NOMO-1 treated with DMSO at 0.1 percent for 48 hours (cell line): Measurements from ENCODE around the gene TMIGD1.

Experiments
- DNase-seq: peaks from one replicate; lab custom pipeline; 2025; ENCODE audit not compliant: unreplicated experiment; lab: John Stamatoyannopoulos, UW

The TMIGD1 gene

GRCh38 chr17:30332057-30332542, 1.8 kb downstream of the TMIGD1 start:
- DNase-seq = peak; percentile 21

DNA sequence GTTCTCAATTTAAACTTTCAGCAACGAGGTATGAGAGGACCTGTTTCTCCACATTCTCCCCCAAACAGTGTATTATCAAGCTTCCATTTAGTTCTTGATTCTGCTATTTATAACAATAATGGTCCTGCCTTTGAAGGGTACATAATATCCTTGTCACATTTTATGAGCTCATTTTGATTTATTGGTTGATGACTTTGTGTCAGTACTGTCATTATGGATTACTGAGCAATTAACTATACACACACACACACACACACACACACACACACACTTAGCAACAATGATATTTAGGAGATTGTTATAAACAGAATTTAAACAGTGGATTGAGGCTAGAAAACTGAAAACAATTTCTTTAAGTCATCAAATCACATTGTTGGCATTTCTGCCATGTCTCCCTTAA, 7.0 kb downstream of the TMIGD1 start:
- DNase-seq = no peak

GRCh38 chr17:30324723-30325122, 9.1 kb downstream of the TMIGD1 start:
- no peak for DNase-seq

- peak; percentile 46 for DNase-seq
These were observed 9.9 kb downstream of the TMIGD1 start for GRCh38 chr17:30323895-30324319.

- no peak for DNase-seq
These were observed 10.5 kb downstream of the TMIGD1 start for GRCh38 chr17:30323262-30323894.

DNA sequence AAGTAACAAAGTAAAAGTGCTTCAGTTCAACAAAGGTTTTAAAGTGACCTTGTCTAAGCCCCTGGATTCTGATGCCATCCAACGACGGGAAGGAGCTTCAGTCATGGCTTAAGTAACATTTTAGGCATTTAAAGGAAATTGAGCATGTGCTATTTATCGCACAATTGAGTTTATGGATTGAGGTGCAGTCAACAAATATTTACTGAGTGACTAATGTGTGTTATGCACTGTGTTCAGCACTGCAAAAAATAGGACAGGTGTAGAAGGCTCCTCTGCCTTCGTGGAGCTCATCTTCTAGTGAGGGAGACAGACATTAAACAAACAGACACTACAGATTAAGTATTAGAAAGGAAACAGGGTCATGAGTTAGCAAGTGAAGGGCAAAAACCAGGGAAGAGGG, 12.5 kb downstream of the TMIGD1 start:
- no peak for DNase-seq

DNA sequence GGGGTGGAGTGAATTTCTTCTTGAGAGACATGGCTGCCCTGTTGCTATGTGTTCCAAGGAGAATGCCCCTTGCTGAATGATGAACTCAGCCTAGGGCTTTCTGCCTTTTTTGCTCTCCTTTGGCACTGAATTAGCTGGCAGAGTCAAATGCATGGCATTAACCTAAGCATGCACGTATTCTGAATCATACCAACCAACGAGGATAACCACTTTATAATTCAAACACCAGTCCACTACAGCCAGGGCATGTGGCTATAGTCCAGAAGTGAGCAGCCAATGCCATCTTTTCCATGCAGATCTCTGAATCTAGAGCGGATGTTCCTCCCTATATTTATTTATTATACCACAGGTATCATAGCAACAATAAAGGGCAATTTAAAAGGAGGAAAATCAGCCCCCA, 15.7 kb downstream of the TMIGD1 start:
- no peak for DNase-seq

DNA sequence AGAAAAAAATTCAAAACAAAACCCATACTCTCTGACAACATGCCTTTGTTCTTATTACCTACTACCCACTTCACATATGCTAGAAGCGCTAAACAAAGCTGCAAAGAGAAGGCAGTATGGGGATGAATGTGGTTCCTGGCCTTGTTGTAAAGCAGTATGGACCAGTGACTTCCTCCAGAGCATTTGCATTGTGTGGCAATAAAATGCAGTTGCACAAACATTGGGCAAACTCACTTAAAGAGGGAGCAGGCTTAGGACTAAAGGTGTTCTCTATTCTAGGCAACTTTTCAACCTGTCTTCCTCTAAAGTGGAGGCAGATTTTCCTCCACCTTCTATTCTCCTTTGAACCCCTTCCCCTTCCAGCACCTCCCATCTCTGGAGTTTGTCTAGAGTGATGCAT, 17.1 kb downstream of the TMIGD1 start:
- peak; percentile 59 for DNase-seq

- DNase-seq = no peak
These were observed 18.8 kb downstream of the TMIGD1 start for GRCh38 chr17:30315106-30315505.

DNA sequence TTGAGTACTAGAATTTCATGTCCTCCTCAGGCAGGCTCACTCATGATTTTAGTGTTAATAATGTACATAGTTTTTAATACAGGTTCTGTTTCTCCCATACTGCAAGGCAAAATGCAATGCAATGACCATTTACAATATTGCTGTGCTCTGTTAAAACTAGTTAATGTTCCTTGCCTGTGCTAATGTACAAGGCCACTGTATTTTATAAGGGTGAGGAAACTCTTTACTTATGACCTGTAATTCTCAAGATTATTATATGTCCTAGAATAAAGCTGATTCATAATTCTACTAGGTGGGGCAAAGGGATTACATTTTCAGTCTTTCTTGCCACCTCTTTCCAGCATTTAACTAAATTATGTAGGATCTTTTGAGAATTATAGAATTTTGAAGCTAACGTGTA, 19.4 kb downstream of the TMIGD1 start:
- DNase-seq = no peak

DNA sequence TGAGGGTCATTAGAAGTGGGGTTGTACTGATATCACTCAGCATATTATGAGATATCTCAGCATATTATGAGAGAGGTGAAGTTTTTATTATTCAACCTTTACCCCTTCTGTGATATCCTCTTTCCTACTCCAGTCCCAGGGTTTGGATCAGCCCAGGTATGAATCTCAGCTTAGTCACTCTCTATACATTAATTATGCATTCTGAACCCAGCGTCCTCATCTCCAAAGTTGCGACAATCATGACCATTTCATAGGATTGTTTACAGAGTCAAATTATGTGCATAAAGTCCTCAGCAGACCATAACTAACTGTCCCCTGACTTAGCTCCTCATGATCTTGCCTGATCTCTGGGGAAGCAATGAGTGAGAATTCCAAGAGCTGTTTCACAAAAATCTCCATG, 21.6 kb downstream of the TMIGD1 start:
- DNase-seq = no peak

DNA sequence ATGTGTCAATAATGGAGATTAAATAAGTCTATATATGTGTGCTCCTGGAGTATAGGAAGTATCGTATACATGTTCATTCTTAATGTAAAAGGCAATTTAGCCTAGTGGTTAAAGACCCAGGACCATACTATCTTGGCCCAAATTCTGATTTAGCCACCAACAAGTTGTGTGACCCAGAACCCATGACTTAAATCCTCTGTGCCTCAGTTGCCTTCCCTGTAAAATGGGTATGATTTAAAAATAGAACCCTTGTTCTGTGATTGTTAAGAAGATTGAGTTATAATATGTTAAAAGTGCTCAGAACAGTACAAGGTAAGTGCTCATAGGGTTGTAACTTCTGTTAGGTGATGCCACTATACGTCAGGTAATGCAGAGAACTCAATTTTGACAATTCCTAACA, 23.3 kb downstream of the TMIGD1 start:
- DNase-seq = no peak

DNA sequence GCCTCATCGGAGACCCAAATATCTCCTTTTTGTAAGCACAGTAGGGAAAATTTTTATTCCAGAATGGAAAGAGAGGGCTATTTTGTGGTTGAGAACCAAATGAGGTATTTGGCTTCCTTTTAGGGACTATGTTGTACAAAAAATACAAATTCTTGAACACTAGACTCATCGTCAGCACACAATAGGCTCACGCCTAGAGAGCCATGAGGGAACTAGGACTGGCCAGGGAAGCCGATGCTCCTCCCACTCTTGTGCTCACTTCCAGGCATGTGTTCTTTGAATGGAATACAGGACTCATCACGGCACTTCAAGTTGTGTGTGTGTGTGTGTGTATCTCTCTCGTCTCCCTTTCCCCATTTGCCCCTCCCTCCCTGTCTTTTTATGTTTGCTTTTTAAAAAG, 24.3 kb downstream of the TMIGD1 start:
- DNase-seq = no peak

GRCh38 chr17:30308406-30308805, 25.5 kb downstream of the TMIGD1 start:
- no peak for DNase-seq

DNA sequence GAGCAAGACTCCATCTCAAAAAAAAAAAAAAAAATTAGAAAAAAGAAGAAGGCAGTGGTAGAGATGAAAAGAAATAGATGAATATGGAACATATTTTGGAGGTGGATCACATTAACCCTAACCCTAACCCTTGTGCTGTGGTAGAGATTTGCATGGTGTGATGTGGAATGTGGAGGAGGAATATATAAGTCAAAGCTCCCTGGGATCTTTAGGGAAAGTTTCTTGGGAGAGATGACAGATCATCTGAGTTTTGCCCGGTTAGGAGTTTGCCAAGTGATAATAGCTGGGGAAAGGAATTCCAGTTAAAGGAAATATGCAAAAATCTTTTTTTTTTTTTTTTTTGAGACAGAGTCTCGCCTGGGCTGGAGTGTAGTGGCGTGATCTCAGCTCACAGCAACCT, 29.1 kb downstream of the TMIGD1 start:
- no peak for DNase-seq

GRCh38 chr17:30302241-30302640, 31.6 kb downstream of the TMIGD1 start:
- DNase-seq = no peak

DNA sequence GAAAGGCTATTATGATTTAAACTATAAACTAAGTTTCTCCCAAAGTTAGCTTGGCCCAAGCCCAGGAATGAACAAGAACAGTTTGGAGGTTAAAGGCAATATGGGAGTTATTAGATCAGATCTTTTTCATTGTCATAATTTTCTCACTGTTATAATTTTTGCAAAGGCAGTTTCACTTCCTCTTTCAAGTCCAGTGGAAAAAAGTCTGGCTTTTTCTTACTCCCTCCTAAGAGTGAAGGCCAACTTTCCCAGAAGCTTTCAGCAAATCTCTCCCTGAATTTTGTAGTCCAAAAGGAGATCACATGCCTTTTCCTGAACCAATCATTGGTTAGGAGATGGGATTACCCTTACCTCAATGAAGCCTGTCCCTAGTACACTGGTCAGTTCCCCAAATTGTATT, 33.0 kb downstream of the TMIGD1 start:
- DNase-seq = peak; percentile 36

DNA sequence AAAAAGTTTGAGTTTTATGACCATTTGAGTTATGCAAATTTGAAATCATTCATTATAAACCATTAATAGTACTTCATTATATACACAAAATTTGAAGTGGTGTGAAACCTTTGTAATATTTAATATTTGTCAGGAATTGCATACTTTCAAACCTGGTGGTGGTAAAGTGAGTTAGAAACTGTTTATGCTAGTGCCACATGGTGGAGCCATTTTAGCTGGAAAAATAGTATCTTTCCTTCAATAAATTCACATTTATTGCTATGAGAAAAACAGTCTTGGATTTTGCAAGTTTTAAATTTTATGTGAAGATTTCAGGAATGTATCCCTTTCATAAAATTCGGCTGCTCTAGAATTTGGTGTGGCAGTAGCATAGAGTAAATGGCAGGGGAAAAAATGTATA, 34.9 kb downstream of the TMIGD1 start:
- no peak for DNase-seq

DNA sequence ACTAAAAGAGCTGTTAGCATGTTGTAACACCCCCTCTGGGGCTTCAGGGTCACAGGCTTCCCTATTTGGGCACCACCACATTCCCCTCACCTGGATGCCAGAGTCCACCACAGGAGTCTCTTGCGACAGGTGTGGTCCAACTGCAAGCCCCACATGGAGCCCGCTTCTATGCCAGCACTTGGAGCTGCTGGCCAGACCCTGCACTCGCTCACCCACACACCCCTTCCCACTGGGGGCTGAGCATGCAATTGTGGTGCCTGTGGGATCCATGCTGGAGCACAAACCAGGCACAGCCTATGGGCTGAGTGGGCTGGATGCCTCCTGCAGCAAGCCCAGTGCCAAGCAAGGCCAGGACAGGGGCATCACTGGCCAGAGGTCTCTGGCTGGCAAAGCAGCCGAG, 36.1 kb downstream of the TMIGD1 start:
- DNase-seq = no peak

DNA sequence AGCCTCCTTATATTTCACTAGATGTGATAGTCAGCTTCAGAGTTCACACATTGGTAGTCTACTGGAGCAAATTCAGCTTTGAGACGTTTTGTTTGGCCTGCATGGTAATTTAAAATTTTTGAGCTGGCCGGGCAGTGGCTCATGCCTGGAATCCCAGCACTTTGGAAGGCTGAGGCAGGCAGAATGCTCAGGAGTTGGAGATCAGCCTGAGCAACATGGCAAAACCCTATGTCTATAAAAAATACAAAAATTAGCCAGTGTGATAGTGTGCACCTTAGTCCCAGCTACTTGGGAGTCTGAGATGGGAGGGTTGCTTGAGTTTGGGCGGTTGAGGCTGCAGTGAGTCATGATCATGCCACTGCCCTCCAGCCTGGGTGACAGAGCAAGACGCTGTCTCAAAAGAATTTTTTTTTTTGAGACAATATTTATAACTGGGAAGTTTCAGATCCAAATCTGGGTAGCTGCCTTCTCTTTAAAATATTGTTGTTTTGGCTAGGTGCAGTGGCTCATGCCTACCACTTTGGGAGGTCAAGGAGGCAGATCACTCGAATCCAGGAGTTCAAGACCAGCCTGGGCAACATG, 37.3 kb downstream of the TMIGD1 start:
- no peak for DNase-seq

DNA sequence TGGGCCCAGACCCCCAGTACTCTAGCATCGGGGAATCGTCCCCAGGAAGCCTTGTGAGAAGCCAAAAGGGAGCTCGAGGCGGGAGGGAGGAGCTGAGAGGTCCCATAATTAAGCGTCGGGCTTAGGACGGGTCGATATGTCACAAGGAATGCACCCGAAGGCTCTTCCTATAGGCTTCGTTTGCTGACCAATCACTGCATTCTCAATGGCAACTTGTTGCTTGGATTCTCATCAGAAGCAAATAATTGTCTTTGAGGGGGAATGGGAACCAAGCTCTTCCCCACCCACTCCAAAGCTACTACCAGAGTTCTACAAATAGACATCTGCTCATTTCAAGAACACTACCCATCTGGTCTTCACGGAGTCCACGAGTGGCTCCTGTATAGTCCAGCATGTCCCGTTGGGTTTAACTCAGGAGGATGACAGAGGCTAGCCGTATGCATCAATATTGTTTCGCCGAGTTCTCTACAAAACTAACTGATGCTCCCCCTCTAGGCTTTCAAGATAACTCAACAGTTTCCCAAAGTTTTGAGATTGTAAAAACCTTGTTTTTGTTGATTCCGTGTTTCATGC, 41.5 kb downstream of the TMIGD1 start:
- DNase-seq = peak; percentile 22

DNA sequence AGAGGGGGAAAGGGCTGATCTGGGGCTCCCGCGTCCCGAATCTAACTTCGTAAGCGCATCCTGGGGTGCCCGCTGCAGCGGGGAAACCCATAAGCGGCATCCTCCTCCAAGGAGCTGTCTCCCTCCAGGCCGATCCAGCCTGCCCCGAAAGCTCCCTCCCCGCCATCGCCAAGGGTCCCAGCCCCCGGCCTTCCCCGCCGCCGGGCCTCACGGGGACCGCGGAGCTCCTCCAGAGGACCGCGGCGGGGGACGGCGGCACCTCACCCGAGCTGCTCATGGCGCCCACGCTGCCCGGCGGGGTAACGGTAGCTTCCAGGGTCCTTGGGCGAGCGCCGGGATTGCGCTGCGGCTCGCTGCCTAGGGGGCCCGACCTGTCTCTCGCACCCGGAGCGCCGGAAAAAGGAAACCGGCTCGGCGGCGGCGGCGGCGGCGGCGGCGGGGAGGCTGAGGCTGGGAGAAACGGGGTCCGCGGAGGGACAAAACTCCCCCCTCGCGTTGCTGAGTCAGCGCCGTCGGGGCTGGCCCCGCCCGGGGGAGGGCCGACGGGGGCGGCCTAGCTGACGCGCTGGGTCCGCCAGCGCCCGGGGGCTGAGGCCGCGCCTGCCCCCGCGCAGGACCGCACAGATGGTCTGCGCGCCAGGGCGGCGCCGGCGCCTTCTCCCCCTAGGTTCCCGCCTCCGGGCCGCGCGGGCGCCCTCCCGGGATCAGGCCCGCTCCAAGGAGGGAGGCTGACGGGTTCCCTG, 42.1 kb downstream of the TMIGD1 start, which contains the start of gene BLMH:
TSS of gene BLMH (minus strand) at position 402 of the 743 bp plus-strand sequence. CDS start at position 277, 125 bp downstream.
- peak; percentile 44 for DNase-seq
